ENCODE results near the gene P2RY2.
"Not testable (repeated sequence)": the region's sequence is repeated elsewhere in the genome, so short reads cannot be mapped to it uniquely, and the experiment has no call there.

P2RY2 gene

DNA sequence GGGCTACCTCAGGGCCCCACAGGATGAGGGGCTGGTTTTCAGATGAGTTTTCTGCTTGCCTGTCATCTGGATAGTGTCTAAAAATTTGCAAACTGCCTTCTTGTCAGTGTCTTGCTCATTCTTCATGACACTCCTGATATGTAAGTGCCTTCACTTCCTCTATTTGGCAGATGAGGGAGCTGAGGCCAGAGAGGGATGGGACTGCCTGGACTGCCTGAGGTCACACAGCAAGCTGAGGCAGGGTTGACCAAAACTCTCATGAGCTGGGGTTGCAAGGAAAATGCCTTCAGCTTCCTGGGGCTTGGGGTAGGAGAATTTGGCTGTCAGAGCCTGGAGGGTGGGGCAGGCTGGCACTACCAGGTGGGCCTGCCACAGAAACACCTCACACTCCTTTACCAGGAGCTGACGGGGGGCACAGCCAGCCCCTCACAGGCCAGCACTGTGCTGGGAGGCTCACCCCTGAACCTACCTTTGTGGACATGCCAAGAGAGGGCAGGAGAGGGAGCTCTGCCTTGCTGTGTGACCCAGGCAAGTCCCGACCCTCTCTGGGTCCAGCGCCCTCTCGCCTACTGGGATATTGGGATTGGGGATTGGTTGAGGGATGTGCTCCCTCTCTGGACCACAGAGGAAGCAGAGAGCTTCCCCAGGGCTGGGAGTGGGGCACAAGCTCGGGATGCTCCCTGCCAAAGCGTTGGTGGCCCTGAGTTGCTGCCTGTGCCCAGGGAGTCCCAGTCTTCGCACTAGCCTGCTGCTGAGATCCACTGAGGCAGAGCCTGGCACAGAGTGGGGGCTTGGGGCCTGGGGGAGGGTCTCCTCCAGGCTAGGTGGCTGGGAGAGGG is 52.2 kb downstream of the P2RY2 start:
- DNase-seq, result no peak

DNA sequence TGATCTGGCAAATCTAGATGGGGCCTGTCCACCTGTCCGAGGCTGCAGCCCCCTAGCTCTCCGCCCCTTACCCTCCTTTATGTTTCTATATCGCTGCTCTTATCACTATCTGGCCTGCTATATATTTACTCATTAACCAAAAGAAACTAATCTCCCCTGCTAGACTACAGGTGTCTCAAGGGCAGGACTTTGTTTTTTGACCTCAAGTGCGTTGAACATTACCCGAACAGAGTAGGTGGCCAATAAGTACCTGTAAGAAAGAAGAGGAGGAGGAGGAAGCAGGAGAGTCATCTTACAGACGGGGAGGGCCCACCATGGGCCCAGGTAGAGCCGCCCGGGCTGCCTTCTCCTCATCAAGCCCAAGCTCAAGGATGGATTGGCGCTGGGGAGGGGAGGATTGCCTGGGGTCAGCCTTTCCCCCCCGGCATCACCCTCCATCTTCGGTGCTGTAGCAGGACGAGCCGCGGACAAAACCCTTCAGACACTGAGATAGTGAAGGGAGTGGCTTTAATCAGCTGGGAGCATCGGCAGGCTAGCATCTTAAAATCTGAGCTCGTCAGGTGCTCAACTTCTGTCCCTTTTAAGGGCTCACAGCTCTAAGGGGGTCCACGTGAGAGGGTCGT is 52.9 kb downstream of the P2RY2 start:
- DNase-seq, result no peak

DNA sequence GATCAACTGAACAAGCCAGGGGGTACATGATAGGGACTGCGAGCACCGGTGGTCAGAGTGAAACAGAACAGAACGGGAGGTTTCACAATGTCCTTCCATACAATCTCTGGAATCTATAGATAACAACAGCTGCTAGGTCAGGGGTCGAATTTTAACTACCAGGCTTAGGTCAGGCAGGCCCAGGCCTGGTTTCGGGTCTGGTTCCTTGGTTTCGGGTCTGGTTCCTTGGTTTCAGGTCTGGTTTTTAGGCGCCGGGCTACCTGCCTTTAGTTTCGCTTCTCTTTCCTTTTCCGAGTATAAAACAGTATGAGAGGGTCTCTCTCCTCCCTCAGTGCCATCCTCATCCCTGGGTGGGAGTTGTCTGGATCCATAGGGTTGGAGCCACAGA is 53.4 kb downstream of the P2RY2 start:
- not testable (repeated sequence) for DNase-seq

DNA sequence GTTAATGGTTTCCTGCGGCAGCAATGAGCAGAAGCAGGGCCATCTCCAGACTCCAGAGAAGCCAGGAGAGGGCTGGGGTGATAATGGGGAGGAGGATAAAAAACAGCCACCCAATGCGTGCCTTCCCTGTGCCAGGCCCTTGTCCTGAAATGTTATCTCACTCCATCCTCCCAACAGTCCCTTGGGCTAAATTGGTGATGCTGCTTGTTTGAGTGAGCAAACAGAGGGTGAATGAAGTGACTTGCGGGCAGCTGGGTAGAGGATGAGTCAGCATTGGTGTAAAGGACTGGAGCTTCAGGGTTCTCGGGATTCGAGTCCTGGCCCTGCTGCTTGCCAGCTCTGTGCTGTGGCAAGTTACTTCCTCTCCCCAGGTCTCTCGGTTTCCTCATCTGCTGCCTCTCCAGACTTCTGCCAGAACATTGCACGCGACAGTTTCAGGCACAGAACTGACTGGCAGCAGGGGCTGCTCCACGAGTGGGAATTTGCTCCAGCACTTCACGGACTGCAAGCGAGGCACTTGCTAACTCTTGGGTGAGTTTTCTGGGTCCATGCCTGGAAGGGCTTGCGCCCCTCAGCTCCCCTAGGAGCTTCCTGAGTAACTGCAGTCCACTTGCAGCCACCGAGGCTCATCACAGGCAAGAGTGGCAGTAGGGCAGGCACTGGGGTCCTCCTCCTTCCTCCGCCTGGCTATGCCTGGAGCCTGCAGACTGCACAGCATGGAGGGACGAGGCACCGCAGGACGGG is 54.0 kb downstream of the P2RY2 start, which contains the start of gene P2RY6:
TSS of gene P2RY6 (plus strand) at position 403 of the 744 bp plus-strand sequence. CDS start 24,181 bp downstream, outside the sequence.
- peak; percentile 9 for DNase-seq

DNA sequence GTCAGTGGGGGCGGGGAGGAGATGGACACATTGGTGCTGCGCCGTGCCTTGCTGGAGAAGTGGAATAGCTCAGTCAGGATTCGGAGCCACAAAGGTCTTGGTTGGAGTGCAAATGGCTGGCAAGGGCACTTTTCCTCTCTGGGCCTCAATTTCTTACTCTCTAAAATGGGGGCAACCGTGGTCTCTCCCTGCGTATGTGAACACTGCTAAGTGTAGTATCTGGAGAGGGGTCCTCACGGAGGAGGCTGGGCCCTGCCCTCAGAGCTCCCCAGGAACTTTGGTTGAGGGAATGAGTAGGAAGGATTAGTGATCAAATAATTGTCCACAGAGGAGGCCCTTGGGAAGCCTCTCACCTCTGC is 54.6 kb downstream of the P2RY2 start:
- DNase-seq, result no peak

DNA sequence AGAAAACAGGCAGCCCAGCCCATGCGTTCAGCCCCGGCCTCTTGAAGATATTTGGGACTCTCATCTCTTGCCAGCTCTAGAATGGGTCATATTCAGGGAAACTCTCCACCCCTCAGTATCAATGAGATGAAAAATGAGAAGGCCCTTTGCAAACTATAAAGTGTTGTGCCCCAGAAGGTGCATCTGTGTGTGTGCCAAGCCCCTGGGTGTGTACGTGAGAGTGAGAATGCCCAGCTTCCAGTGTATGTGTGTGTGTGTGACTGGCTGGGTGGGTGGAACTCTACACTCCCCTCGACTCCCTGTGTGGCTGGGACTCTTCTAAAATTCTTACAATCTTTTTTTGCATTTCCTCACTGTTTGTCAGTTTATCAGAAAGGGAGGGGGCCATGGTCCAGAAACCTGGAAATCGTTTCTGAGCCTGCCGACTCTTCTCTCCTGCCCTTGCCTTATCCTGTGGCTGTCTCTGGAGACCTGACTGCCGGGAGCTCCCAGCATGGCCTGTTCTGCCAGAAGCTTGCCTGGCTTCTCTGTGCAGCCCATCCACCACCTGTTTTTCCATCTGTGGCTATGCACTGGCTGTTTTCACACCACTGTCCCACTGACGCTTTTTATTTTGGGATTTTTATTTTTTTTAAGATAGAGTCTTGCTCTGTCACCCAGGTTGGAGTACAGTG is 55.3 kb downstream of the P2RY2 start:
- no peak for DNase-seq

DNA sequence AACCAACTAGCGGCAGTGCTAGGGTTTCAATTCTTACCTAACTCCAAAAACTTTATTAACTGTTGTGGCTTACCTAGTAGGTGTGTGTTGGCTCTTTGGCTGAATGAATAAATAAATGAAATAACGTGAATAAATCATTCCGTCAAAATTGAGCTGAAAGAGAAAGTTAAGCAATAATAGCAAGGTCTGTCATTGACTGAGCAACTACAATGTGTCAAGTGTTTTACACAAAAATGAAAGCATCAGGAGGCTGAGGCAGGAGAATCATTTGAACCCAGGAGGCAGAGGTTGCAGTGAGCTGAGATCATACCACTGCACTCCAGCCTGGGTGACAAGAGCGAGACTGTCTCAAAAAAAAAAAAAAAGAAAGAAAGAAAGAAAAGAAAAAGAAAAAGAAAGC is 56.1 kb downstream of the P2RY2 start:
- DNase-seq, result not testable (repeated sequence)

DNA sequence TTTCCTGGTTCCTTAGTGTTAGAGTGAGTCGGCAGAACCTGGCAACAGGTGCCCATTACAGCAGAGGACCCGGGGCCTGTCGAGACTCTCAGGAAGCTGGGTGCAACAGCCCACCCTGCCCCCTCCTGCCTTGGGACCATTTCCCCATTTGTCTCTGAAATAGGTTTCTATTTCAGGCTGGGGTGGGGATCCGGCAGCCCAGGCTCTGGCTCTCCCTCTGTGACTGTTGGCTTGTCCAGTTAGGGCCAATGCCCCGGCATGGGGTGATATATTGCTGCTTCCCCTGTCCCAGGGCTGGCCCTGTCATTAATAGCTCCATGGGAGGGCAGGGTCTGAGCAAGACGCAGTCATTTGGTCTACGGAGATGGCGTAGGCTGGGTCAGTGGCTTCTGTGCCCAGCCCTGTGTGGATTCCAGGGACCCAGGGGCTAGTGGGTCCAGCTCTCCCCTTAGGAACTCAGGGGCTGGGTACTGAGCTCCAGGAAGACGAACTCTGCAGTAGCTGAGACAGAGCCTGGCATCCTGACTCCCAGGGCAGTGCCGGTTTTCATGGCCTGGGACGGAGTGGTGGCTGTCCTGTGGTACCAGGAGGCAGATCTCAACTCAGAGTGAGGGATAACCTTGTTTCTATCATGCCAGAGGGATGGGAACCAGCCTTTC is 56.8 kb downstream of the P2RY2 start:
- DNase-seq, result no peak

DNA sequence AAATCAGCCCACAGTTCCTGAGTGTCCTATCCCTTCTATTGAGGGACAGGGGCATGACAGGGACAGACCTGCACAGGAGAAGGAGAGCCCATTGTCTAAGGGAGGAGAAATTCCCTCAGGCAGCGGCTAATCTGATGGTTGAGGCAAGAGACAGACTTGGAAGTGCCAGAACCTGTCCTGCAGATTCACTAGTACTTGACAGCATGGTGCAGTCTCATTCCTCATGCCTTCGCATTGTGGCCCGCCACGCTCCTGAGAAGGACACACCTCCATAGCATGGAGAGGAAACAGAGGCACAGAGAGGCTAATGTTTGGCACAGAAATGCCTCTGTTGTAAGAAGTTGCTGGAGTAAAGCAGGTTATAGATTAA is 57.3 kb downstream of the P2RY2 start:
- no peak for DNase-seq

DNA sequence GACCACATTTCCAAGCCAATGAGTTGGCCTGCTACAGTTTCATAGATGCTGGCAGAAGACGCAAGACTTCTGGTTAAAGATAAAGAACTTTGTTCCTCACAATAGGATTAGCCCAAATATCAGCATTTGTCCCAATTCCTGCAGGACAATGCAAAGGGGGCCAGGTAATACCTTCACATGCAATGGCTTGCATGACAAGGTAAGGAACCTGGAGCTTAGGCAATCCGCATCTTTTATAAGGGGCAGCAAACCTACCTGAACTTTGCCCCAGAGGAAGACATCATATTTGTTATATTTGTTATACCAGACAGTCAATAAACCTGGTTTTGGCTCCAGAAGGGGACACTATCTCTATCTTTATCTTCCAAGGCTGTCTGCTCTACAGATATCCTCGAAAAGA is 59.4 kb downstream of the P2RY2 start:
- no peak for DNase-seq

DNA sequence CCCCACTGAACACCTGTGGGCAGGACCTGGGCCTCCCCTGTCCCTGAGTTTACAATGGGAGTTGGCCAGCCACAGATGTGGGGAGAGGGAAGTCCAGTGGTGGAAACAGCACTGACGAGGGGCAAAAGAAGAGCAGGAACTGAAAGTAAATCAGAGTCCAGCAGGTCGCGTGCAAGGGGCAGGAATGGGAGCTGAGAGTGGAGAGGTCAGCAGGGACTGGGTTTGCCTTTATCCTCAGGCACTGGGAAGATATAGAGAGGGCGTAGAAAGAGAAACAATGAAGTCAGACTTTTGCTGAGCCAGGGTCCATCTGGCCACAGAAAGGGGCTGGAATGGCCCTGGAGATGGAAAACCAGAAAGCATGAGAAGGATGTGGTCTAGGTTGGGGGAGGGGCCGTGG is 62.5 kb downstream of the P2RY2 start:
- DNase-seq, result no peak

DNA sequence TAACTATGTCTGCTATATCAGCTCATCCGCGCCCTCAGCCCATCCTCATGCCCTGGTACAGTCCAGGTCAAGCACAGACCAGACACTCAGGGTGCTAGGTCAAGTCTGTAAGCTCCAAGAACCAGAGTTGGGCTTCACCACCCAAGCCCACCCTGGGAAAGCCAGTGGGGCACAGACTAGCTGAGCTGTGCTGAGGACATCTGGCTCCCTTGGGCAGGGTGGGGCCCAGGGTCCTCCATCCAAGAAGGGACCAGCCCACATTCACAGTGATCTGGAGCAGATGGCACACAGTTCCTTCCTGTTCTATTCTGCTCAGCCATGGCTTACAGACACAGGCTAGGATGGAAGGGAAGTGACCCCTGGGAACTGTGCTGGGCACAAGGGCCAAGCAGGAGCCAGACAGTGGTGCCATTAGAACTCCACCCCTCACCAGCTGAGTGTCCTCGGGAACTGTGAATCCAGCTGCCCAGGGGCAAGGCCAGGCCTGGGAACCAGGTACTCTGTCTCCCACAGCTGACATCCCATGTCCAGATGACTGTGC is 63.2 kb downstream of the P2RY2 start:
- no peak for DNase-seq

DNA sequence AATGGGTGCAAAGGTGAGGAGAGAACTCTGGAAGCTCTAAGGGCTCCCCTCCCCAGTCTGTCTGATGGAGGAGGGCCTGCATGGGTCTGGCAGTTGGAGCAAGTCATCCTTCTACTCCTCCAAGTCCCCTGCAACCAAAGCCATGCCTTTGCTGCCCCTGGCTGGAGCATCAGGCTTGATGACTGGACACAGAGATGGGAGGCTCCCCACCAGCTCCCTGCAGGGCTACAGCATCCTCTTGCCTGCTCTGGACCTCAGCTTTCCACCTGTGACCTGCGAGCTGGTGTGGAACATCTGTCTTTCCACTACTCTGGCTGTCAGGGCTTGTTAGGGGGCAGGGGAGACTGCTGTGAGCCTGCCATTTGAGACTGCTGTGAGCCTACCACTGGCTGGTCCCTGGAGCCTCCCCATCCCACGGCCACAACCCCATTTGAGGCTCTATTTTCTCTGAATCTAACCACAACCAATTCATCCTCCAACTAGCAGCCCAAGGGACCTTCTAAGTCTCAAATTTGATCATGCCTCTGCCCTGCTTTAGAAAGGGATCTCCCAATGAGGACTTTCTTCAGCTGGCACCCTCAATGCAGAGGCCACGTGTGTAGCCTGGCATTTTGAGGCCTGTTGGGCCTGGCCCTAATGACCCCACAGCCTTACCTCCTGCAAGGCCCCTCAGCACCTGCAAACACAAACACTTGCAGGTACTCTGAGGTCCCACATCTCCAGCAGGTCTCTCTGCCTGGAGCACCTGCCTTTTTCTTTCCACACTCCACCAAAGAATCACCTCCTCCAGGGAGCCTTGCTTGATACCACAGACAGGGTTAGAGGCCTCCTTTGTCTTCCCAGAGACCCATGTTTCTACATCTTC is 63.9 kb downstream of the P2RY2 start:
- no peak for DNase-seq

DNA sequence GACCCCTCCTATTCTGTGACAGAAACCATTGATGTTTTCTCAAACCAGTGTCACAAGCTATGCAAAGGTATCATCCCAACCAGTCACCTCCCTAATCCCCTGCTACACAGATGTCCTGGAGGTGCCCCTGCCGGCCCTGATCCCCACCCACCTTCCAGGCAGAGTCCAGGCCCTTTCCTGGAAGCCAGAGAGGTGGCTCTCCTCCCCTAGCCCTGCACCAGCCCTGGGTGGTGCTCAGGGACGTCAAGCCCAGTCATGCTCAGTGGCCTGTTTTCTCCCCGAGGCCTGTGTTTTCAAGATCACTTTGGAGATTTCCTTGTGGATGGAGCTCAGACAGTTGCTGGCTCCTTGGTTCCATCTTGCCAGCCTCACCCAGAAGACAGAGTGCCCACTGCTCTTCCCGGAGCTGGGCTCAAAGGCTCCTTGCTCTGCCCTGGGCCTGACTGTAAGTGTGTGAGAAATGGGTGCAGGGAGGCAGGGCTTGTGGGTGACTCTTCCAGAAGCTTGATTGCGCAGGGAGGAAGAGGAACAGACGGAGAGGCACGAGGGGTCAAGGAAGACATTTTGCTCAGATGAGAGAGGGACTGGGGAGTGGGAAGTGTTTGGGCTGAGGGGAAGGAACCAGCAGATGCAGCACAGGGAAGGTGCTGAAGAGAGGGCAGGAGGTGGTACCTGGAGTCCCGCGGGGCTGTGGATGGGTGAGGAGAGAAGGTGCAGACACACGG is 65.4 kb downstream of the P2RY2 start:
- DNase-seq, result no peak

DNA sequence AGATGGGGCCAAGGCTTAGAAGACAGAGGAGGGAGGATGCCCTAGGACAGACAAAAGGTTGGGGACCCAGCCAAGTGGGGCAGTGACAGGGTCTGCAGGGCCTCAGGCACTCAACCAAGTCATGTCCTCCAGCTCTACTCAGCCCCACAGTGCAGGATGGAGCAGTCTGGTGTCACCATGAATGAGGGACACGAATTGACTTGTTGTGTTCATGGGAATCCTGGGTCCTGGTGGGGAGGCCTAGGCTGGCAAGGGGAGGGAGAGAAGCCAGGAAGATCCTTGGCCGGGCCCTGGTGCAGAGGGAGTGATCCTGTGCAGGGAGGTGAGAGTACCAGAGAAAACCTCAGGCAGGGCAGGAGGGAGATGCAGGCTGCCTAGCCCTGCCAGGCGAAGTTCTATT is 66.0 kb downstream of the P2RY2 start:
- no peak for DNase-seq

DNA sequence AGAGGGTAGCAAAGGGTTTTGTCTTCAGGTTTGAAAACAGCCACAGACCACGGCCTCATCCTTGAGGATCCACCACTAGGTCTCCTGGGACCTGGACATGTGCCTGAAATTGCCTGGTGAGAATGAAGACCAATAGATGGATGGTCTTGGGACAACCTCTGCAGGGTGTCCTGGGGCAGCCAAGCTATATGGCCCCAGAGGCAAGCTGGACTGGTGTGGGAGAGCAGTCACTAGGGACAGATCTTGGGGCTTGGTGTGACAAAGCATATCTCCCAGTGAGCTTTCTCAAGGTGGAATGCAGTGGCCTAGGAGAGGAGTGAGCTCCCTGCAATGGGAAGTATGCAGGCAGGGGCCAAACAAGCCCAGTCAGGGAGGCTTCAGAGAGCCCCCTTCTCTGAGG is 67.6 kb downstream of the P2RY2 start:
- no peak for DNase-seq

All from NCI-H446 treated with DMSO at 0.1 percent for 48 hours (cell line).